HCT116 (cell line): Measurements from ENCODE around the gene ADAMTS1. TPM values are rescaled to one million over a fixed set of nuclear protein-coding genes. Genes with fewer than 3 reads are reported as not detected.

Experiments used
- ATAC-seq: fragments of 200-7000 bp; cut with Tn5 transposase; 2 replicates; pipeline ENCODE4 v1.9.1; 2020; ENCODE audit warnings: mild to moderate bottlenecking, moderate library complexity
- BruUV-seq: library from RNA; stranded (reverse); fragments of 400-500 nt; replicated peaks from 2 replicates; lab custom pipeline; 2021; lab: Mats Ljungman, UMichigan
- CTCF ChIA-PET: fragments of 300-600 bp; sonication (Branson Sonifier 250); formaldehyde crosslinking; loops from one replicate; lab custom pipeline; 2021; ENCODE audit warnings: antibody characterized with exemption; lab: Charles Lee
- POLR2A ChIA-PET: fragments of 300-600, 350-600 bp; sonication (Branson Sonifier 250); formaldehyde crosslinking; loops from one replicate; lab custom pipeline; 2021; ENCODE audit warnings: antibody characterized with exemption; lab: Charles Lee
- RAD21 ChIA-PET, 2 experiments: fragments of 300-600 bp; sonication (Branson Sonifier 250); formaldehyde crosslinking; loops; one replicate each; lab custom pipeline; 2023; ENCODE audit warnings: low total read pairs in 2 of 2; ENCODE audit not compliant: uncharacterized antibody in 2 of 2, unreplicated experiment in 2 of 2, low non-redundant PET in 1 of 2; lab: Charles Lee
- DNase-seq: peaks from one replicate; pipeline ENCODE4 v3.0.0-alpha.2; 2010; ENCODE audit warnings: low read depth, low spot score
- H2AFZ ChIP-seq: fragments of 200-600 bp; shearing (Covaris generic), sonication (generic); 2 replicates; pipeline ENCODE4 v1.6.1; 2017; ENCODE audit warnings: low read depth, mixed run types, mixed read lengths, antibody characterized with exemption, low read length; ENCODE audit not compliant: poor library complexity, severe bottlenecking
- H3K27ac ChIP-seq: 2 replicates; pipeline ENCODE4 v1.5.1; 2012; ENCODE audit warnings: low read depth, low read length
- H3K27me3 ChIP-seq: fragments of 200-600 bp; sonication (generic); 2 replicates; pipeline ENCODE4 v1.6.1; 2016; ENCODE audit warnings: mixed run types, low read length, mixed read lengths; ENCODE audit not compliant: insufficient read depth
- H3K36me3 ChIP-seq, 2 experiments: fragments of 200-500 bp in 1 of 2; fragments of 200-600 bp in 1 of 2; sonication (Bioruptor generic) in 1 of 2; sonication (generic) in 1 of 2; 2 replicates each; pipeline versions ENCODE4 v1.5.1 to v1.6.1; 2014 to 2016; ENCODE audit warnings: low read length in 2 of 2, inconsistent platforms in 1 of 2, mixed read lengths in 1 of 2, mixed run types in 1 of 2; ENCODE audit not compliant: insufficient read depth in 2 of 2, control insufficient read depth in 1 of 2
- H3K4me1 ChIP-seq, 2 experiments: fragments of 200-600 bp in 1 of 2; sonication (generic) in 1 of 2; 2 replicates each; pipeline versions ENCODE4 v1.5.1 to v1.6.1; 2012 to 2017; ENCODE audit warnings: low read length in 2 of 2, inconsistent platforms in 1 of 2, mild to moderate bottlenecking in 1 of 2, mixed read lengths in 1 of 2, mixed run types in 1 of 2, moderate library complexity in 1 of 2; ENCODE audit not compliant: insufficient read depth in 2 of 2, control insufficient read depth in 1 of 2
- H3K4me2 ChIP-seq: fragments of 200-600 bp; sonication (generic); 2 replicates; pipeline ENCODE4 v1.6.1; 2017; ENCODE audit warnings: mixed run types, low read length, mixed read lengths
- H3K4me3 ChIP-seq, 2 experiments: fragments of 200-600 bp in 1 of 2; sonication (generic) in 1 of 2; replicated peaks in 1 of 2; 2 replicates each; pipeline ENCODE4 v1.5.1; 2011 to 2016; ENCODE audit warnings: low read length in 2 of 2, control low read depth in 1 of 2, low read depth in 1 of 2, mild to moderate bottlenecking in 1 of 2, mixed read lengths in 1 of 2, mixed run types in 1 of 2
- H3K79me2 ChIP-seq: fragments of 200-600 bp; sonication (generic); 2 replicates; pipeline ENCODE4 v1.6.1; 2017; ENCODE audit warnings: mild to moderate bottlenecking, mixed run types, low read length, moderate library complexity, mixed read lengths; ENCODE audit not compliant: insufficient read depth
- H3K9ac ChIP-seq: fragments of 200-600 bp; sonication (generic); 2 replicates; pipeline ENCODE4 v1.6.1; 2016; ENCODE audit warnings: low read length, mixed read lengths
- H3K9me2 ChIP-seq: fragments of 200-600 bp; sonication (generic), shearing (Covaris generic); 2 replicates; pipeline ENCODE4 v1.6.1; 2017; ENCODE audit warnings: mixed run types, mild to moderate bottlenecking, moderate library complexity; ENCODE audit not compliant: insufficient read depth
- H3K9me3 ChIP-seq, 2 experiments: fragments of 200-500 bp in 1 of 2; fragments of 200-600 bp in 1 of 2; sonication (Bioruptor generic) in 1 of 2; sonication (generic) in 1 of 2; 2 replicates each; pipeline ENCODE4 v1.6.1; 2014 to 2017; ENCODE audit warnings: low read length in 2 of 2, mixed read lengths in 2 of 2, inconsistent platforms in 1 of 2, low read depth in 1 of 2, mild to moderate bottlenecking in 1 of 2, mixed run types in 1 of 2, moderate library complexity in 1 of 2; ENCODE audit not compliant: control insufficient read depth in 1 of 2, insufficient read depth in 1 of 2
- H4K20me1 ChIP-seq: fragments of 200-600 bp; sonication (generic), shearing (Covaris generic); 2 replicates; pipeline ENCODE4 v1.6.1; 2017; ENCODE audit warnings: mixed run types, mild to moderate bottlenecking, moderate library complexity; ENCODE audit not compliant: insufficient read depth
- CBX3 ChIP-seq: IDR thresholded peaks from 2 replicates; pipeline ENCODE4 v1.6.1; 2012; ENCODE audit warnings: low read depth
- CEBPB ChIP-seq: IDR thresholded peaks from 2 replicates; pipeline ENCODE4 v1.6.1; 2012; ENCODE audit warnings: low read depth
- ELF1 ChIP-seq: IDR thresholded peaks from 2 replicates; pipeline ENCODE4 v1.6.1; 2012; ENCODE audit warnings: low read depth, borderline replicate concordance
- EZH2phosphoT487 ChIP-seq: fragments of 200-600 bp; IDR thresholded peaks from 2 replicates; pipeline ENCODE4 v1.6.1; 2018; ENCODE audit warnings: antibody characterized with exemption, borderline replicate concordance
- FOSL1 ChIP-seq: IDR thresholded peaks from 2 replicates; pipeline ENCODE4 v1.6.1; 2012; ENCODE audit warnings: low read depth
- JUND ChIP-seq: IDR thresholded peaks from 2 replicates; pipeline ENCODE4 v1.6.1; 2012
- POLR2AphosphoS5 ChIP-seq: IDR thresholded peaks from 2 replicates; pipeline ENCODE4 v1.6.1; 2011; ENCODE audit warnings: mild to moderate bottlenecking, low read depth, low read length, moderate library complexity
- REST ChIP-seq: IDR thresholded peaks from 2 replicates; pipeline ENCODE4 v1.6.1; 2012; ENCODE audit warnings: low read depth
- ZBTB33 ChIP-seq: IDR thresholded peaks from 2 replicates; pipeline ENCODE4 v1.6.1; 2011; ENCODE audit warnings: mild to moderate bottlenecking, low read length, moderate library complexity; ENCODE audit not compliant: insufficient replicate concordance; ENCODE audit errors: extremely low read depth
- ZNF274 ChIP-seq: fragments of 200-500 bp; sonication (Bioruptor generic); IDR thresholded peaks from 2 replicates; pipeline ENCODE4 v1.6.1; 2014; ENCODE audit warnings: mild to moderate bottlenecking, low read depth, low read length, inconsistent platforms
- intact Hi-C: fragments of 100-400 bp; cut with micrococcal nuclease; formaldehyde crosslinking; loops from 2 replicates; pipeline ENCODE4 v1.10.0; 2022
- total RNA-seq: library from RNA; stranded (reverse); gene quantifications from one replicate; pipeline ENCODE4 v1.2.1, GENCODE V29; 2021; ENCODE audit not compliant: unreplicated experiment

The ADAMTS1 gene
- total RNA-seq, 1 experiment from 2014 or later: 0.98 TPM

- H2AFZ ChIP-seq: no peak overlapping the region
- no peaks in the 10 kb centered on the region for H4K20me1 ChIP-seq
- no peaks in the 10 kb centered on the region for H3K27me3 ChIP-seq
- H3K36me3 ChIP-seq: no peaks in the 10 kb centered on the region
- H3K27ac ChIP-seq: no peak overlapping the region
- ChIA-PET POLR2A (no interaction called here), CTCF (no interaction called here), RAD21 (no interaction called here)
- no peak overlapping the region for H3K9ac ChIP-seq
- DNase-seq (no peak), ATAC-seq (no peak)
- H3K9me3 ChIP-seq: peaks cover 6 to 23% of the 10 kb centered on the region in 2 experiments; a peak in 2 of 4 replicates
- TF ChIP-seq ZNF274: no peak
- no peak for TF ChIP-seq ZBTB33
- TF ChIP-seq JUND: no peak
- TF ChIP-seq FOSL1: no peak
- TF ChIP-seq EZH2phosphoT487: no peak
- TF ChIP-seq POLR2AphosphoS5: no peak
- TF ChIP-seq CEBPB: no peak
- no peak for TF ChIP-seq CBX3
- no peak for TF ChIP-seq ELF1
- no peak for TF ChIP-seq REST
- intact Hi-C loops: no loop called here
- BruUV-seq: no TSS peak
- H3K79me2 ChIP-seq: no peaks in the 10 kb centered on the region
- no peaks in the 10 kb centered on the region for H3K4me1 ChIP-seq
- no peaks in the 10 kb centered on the region for H3K9me2 ChIP-seq
- H3K4me3 ChIP-seq: no peak overlapping the region
- no peak overlapping the region for H3K4me2 ChIP-seq
Observed at GRCh38 chr21:26840912-26841311, 4.3 kb downstream of the ADAMTS1 start.
